Spleen (tissue), 11 donors: ENCODE results near the gene PCNX1. TPM values are rescaled to one million over a fixed set of nuclear protein-coding genes. Genes with fewer than 3 reads are reported as not detected.
"Not testable (repeated sequence)": the region's sequence is repeated elsewhere in the genome, so short reads cannot be mapped to it uniquely, and the experiment has no call there.

Experiments used
- DNase-seq: peaks from one replicate; pipeline ENCODE4 v3.0.0-alpha.2; 2020
- H3K27ac ChIP-seq, 8 donors: fragments of 200-600 bp; sonication (generic) in 7 of 8; 1 replicate in 4 of 8; 2 replicates in 4 of 8; pipeline versions ENCODE4 v1.5.0 to v1.8.0; 2016 to 2021; ENCODE audit warnings: inconsistent platforms in 4 of 8, mild to moderate bottlenecking in 4 of 8, moderate library complexity in 1 of 8
- H3K27me3 ChIP-seq, 7 donors: fragments of 200-600 bp; sonication (generic) in 6 of 7; replicated peaks in 1 of 7; 1 replicate in 4 of 7; 2 replicates in 3 of 7; pipeline versions ENCODE4 v1.5.0 to v1.8.0; 2016 to 2021; ENCODE audit warnings: inconsistent platforms in 3 of 7, mild to moderate bottlenecking in 1 of 7
- H3K36me3 ChIP-seq, 6 donors: fragments of 200-600 bp; sonication (generic) in 5 of 6; 1 replicate in 4 of 6; 2 replicates in 2 of 6; pipeline versions ENCODE4 v1.5.0 to v1.8.0; 2016 to 2021; ENCODE audit warnings: inconsistent platforms in 2 of 6
- H3K4me1 ChIP-seq, 6 donors: fragments of 200-600 bp; sonication (generic) in 5 of 6; 1 replicate in 3 of 6; 2 replicates in 3 of 6; pipeline versions ENCODE4 v1.5.0 to v1.8.0; 2016 to 2021; ENCODE audit warnings: inconsistent platforms in 3 of 6
- H3K4me3 ChIP-seq, 8 donors: fragments of 200-600 bp; sonication (generic) in 7 of 8; 1 replicate in 4 of 8; 2 replicates in 4 of 8; pipeline versions ENCODE4 v1.5.0 to v1.8.0; 2016 to 2021; ENCODE audit warnings: inconsistent platforms in 4 of 8, mild to moderate bottlenecking in 4 of 8, moderate library complexity in 2 of 8
- H3K9me3 ChIP-seq, 8 donors: fragments of 200-600 bp; sonication (generic) in 7 of 8; 1 replicate in 4 of 8; 2 replicates in 4 of 8; pipeline versions ENCODE4 v1.5.0 to v1.8.0; 2016 to 2021; ENCODE audit warnings: inconsistent platforms in 4 of 8
- POLR2A ChIP-seq, 3 donors: fragments of 450-650 bp; IDR thresholded peaks; one replicate each; pipeline ENCODE4 v1.5.1; 2017; ENCODE audit warnings: antibody characterized with exemption in 3 of 3, mild to moderate bottlenecking in 1 of 3
- POLR2AphosphoS5 ChIP-seq, 3 donors: sonication (generic); formaldehyde crosslinking; IDR thresholded peaks; one replicate each; pipeline ENCODE4 v1.5.1; 2017; ENCODE audit warnings: antibody characterized with exemption in 3 of 3
- WGBS, 5 donors: extraction: QIAGEN DNeasy Blood & Tissue Kit in 3 of 5; methylation state at CpG; one replicate each; pipeline versions ENCODE4 v1.1.5 to v1.1.7; 2013 to 2018; 5-methylcytosine and 5-hydroxymethylcytosine counted together
- intact Hi-C: fragments of 100-400 bp; cut with DNase I; formaldehyde crosslinking; loops from one replicate; pipeline ENCODE4 v1.15.0; 2023; ENCODE audit warnings: low total_unique reads
- polyA plus RNA-seq, 3 donors: library from polyadenylated mRNA; stranded (reverse); fragments of 200-250 nt; gene quantifications; one replicate each; pipeline ENCODE4 v1.2.1, GENCODE V29; 2013
- total RNA-seq, 7 donors: library from RNA; depleted of rRNA in 3 of 7; stranded (reverse); fragments of >200 nt in 3 of 7; fragmentation: NEBNext Ultra II Directional in 4 of 7; extraction: Animal tissue kit (Norgen Biotek cat#: 25700) in 4 of 7; gene quantifications; one replicate each; pipeline versions ENCODE4 v1.1.0 to v1.2.1, GENCODE V29; 2016 to 2021
- TF ChIP-seq, protein P1 (sequence below), 11 experiments: fragments of 200-600 bp in 7 of 11; fragments of 450-650 bp in 4 of 11; sonication (generic) in 4 of 11; IDR thresholded peaks in 8 of 11; conservative IDR thresholded peaks in 3 of 11; 1 replicate in 7 of 11; 2 replicates in 4 of 11; pipeline versions ENCODE4 v1.4.0 to v1.8.0; 2016 to 2021; ENCODE audit warnings: antibody characterized with exemption in 11 of 11, inconsistent platforms in 4 of 11, mild to moderate bottlenecking in 1 of 11
- donor health status: healthy with polysubstance abuse.
- donor health status: DM: no; HTN: no; CAD: no; lungs with moderate emphysema.
- donor health status: DM: no; HTN: no; CAD: no.
- donor health status: Bipolar disorder and iron deficiency.
- donor health status: healthy.
- donor health status: DM: no; HTN: no; CAD: no.
- donor health status: DM: yes; HTN: yes; CAD: no.

The PCNX1 gene
- total and polyA plus RNA-seq, 10 donors: 4.0 to 149 (median 100) TPM

DNA sequence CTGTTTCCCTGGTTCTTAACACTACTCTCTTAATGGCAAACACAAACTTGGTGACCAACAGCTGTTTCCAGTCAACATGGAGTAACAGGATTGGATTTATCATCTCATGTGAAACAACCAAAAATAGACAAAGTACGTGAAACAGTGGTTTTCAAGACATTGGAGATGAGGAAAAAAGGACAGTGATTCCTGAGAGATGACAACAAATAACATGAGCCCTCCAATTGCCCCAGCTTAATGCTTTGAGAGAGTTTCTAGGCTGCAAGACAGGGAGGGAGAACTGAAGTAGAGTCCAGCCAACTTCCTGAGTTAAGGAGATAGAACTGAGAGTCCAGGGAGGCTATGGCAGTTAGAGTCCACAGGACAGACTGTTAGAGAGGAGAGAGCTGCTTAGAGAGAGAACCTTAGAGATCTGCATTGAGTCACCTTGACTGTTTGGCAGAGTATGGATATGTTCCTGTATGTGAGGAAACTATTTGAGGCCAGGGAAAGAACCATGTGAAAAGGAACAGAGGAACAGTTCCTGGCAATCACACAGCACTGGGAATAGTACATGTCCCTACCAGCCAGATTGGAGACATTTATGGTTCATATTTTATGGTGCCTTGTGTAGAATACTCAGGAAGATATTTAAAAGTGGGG lies 106.4 kb downstream of the PCNX1 start:
- DNase-seq: no peak
- Histone ChIP-seq H3K4me3 (no peak overlapping the region), H3K27ac (no peak overlapping the region), H3K4me1 (peaks cover 0 to 32% (median 5%) of the 10 kb centered on the region in 6 donors), H3K36me3 (peaks cover 0 to 97% (median 33%) of the 10 kb centered on the region in 6 donors), H3K9me3 (no peaks in the 10 kb centered on the region), H3K27me3 (no peaks in the 10 kb centered on the region)
- intact Hi-C loops: no loop called here
- TF ChIP-seq, protein P1, sequence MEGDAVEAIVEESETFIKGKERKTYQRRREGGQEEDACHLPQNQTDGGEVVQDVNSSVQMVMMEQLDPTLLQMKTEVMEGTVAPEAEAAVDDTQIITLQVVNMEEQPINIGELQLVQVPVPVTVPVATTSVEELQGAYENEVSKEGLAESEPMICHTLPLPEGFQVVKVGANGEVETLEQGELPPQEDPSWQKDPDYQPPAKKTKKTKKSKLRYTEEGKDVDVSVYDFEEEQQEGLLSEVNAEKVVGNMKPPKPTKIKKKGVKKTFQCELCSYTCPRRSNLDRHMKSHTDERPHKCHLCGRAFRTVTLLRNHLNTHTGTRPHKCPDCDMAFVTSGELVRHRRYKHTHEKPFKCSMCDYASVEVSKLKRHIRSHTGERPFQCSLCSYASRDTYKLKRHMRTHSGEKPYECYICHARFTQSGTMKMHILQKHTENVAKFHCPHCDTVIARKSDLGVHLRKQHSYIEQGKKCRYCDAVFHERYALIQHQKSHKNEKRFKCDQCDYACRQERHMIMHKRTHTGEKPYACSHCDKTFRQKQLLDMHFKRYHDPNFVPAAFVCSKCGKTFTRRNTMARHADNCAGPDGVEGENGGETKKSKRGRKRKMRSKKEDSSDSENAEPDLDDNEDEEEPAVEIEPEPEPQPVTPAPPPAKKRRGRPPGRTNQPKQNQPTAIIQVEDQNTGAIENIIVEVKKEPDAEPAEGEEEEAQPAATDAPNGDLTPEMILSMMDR (IDR thresholded peaks at IDR 0.05 in 8 of 11, conservative IDR thresholded peaks at IDR 0.05 in 3 of 11): no peak
- TF ChIP-seq POLR2A (IDR thresholded peaks at IDR 0.05) (no peak), POLR2AphosphoS5 (IDR thresholded peaks at IDR 0.05) (no peak)
- WGBS, 5 donors: 0 to 81% (median 54%) methylated on average over 1 of the region's 1 CpG

DNA sequence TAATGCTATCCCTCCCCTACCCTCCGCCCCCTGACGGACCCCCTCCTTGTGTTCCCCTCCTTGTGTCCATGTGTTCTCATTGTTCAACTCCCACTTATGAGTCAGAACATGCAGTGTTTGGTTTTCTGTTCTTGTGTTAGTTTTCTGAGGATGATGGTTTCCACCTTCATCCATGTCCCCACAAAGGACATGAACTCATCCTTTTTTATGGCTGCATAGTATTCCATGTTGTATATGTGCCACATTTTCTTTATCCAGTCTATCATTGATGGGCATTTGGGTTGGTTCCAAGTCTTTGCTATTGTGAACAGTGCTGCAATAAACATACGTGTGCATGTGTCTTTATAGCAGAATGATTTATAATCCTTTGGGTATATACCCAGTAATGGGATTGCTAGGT lies 112.7 kb downstream of the PCNX1 start:
- H3K4me3 ChIP-seq, DNase-seq, H3K27ac ChIP-seq, intact Hi-C loops, H3K4me1 ChIP-seq, H3K9me3 ChIP-seq, H3K27me3 ChIP-seq: not testable (repeated sequence)
- WGBS, 5 donors: 95 to 100% (median 97%) methylated on average over 2 to 3 of the region's 3 CpGs
- H3K36me3 ChIP-seq: peaks cover 0 to 98% (median 48%) of the 10 kb centered on the region in 6 donors

DNA sequence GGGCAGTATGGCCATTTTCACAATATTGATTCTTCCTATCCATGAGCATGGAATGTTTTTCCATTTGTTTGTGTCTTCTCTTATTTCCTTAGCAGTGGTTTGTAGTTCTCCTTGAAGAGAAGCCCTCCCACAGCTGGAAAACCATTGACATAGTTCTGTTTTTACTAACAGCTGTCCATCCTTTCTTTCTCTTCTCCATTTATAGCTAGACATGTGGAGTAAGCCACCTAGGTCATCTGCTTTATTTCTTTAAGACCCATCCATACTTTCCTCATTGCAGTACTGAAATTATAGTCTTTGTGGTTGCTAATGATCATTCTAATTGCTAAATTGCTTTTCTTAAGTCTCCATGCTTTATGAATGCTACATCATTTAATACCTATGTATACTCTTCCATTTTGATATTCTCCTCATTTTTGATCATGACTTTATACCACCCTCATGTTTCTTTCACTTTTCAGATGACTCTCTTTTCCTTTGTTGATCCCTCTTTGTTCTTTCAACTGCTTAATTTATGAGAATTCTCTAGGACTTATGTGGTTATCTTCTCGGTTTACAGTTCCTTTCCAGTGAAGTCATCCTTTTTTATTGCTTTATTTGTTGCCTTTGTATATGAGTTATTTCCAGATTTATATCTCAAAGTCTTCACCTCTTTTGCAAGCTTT lies 114.2 kb downstream of the PCNX1 start:
- Histone ChIP-seq H3K4me1 (peaks cover 0 to 7% (median 0%) of the 10 kb centered on the region in 6 donors), H3K27me3 (no peaks in the 10 kb centered on the region), H3K36me3 (peaks cover 0 to 97% (median 45%) of the 10 kb centered on the region in 6 donors), H3K27ac (no peak overlapping the region), H3K4me3 (no peak overlapping the region), H3K9me3 (peaks cover 0 to 8% (median 7%) of the 10 kb centered on the region in 8 donors)
- intact Hi-C loops: no loop called here
- DNase-seq: no peak
- 59 to 67% (median 61%) methylated on average over 1 of the region's 1 CpG for WGBS, 5 donors
- no peak for TF ChIP-seq POLR2A (IDR thresholded peaks at IDR 0.05)
- TF ChIP-seq, protein P1 (IDR thresholded peaks at IDR 0.05 in 8 of 11, conservative IDR thresholded peaks at IDR 0.05 in 3 of 11): no peak
- no peak for TF ChIP-seq POLR2AphosphoS5 (IDR thresholded peaks at IDR 0.05)

DNA sequence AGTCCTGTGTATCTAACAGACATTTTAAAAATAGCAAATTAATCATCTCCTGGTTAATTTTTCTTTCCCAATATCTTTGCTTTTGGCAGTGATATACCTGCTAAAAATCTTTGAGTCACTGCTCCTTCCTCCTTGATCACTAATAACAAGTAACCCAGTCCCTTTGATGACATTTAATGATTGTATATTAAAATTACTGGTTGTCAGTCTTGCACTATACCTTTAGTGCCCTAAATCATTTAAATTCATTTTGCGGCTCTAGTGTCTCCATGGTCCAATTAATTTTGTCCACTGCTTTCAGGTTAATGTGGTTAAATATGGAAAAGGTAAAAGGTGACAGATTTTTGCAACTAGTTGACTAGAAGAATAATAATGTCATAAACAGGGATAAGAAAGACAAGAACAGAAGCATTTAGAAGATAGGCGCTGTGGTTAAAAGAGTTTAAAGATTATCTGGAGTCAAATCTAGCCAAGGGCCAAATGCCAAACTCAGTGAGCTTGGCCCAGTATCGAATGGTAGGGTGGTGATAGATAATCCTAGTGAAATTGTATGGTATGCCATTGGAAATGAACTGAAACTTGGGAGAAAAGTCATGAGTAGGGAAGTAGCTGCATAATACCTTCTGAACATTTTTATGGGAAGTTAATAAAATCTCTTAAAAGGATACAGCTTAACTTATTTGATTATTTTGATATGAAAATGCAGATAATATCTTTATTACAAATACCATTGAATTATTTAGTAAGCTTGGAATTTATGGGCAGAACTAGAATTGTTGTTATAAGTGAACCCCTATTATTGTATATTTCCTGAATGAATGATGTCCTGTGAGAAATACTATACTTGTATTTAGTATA lies 115.0 kb downstream of the PCNX1 start:
- no peaks in the 10 kb centered on the region for H3K27me3 ChIP-seq
- H3K27ac ChIP-seq: no peak overlapping the region
- 88 to 96% (median 93%) methylated on average over 3 of the region's 3 CpGs for WGBS, 5 donors
- peaks cover 0 to 8% (median 7%) of the 10 kb centered on the region in 8 donors for H3K9me3 ChIP-seq
- H3K4me1 ChIP-seq: peaks cover 0 to 7% (median 0%) of the 10 kb centered on the region in 6 donors
- DNase-seq: no peak
- no peak for TF ChIP-seq POLR2A (IDR thresholded peaks at IDR 0.05)
- TF ChIP-seq POLR2AphosphoS5 (IDR thresholded peaks at IDR 0.05): no peak
- TF ChIP-seq, protein P1 (IDR thresholded peaks at IDR 0.05 in 8 of 11, conservative IDR thresholded peaks at IDR 0.05 in 3 of 11): no peak
- H3K36me3 ChIP-seq: peaks cover 0 to 97% (median 44%) of the 10 kb centered on the region in 6 donors
- intact Hi-C loops: no loop called here
- no peak overlapping the region for H3K4me3 ChIP-seq
